ENCODE measurements around the gene SPINK9.

The SPINK9 gene

DNA sequence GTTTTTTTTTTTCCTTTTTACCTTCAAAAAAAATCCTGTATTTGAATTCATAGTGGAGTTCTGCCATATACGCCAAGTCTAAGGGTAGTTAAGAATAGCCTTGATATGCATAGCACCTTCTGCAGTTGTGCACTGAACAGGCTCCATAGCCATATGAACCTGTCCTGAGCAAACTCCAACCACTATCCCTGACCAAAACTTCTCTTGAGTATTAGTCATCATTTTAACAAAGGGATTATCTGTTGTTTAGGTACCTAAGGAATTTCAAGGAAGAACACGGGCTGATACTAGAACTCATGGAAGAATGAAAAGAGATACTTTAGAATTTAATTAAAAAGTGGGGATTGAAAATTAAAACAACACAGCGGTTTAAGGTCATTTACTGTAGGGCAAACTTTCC lies 46.5 kb downstream of the SPINK9 start:
- Histone ChIP-seq H3K4me1 (ENCODE audit: control insufficient read depth, insufficient read depth, low read length) (peaks cover 11% of the 10 kb centered on the region), H3K27ac (ENCODE audit: extremely low read depth, low read depth, low read length) (no peak overlapping the region), H3K4me3 (ENCODE audit: low read depth, low read length) (no peak overlapping the region), H3K9me3 (ENCODE audit: control insufficient read depth, insufficient read depth, low read depth, low read length) (no peaks in the 10 kb centered on the region), H3K36me3 (ENCODE audit: control insufficient read depth in 2 of 2, insufficient read depth in 1 of 2, low read length in 2 of 2) (peaks cover 0 to 10% of the 10 kb centered on the region in 2 experiments; a peak in 1 of 3 replicates)
- TF ChIP-seq ZNF174 (tag by site-specific recombination; IDR thresholded peaks at IDR 0.05) (no peak), ZNF843 (tag by site-specific recombination; IDR thresholded peaks at IDR 0.05) (no peak), ZNF585B (tag by site-specific recombination; IDR thresholded peaks at IDR 0.05) (no peak), ZNF677 (tag by site-specific recombination; IDR thresholded peaks at IDR 0.05) (no peak), KLF16 (tag by site-specific recombination; IDR thresholded peaks at IDR 0.05) (no peak), ZNF747 (tag by site-specific recombination; IDR thresholded peaks at IDR 0.05) (no peak)
- TF ChIP-seq, protein P1, sequence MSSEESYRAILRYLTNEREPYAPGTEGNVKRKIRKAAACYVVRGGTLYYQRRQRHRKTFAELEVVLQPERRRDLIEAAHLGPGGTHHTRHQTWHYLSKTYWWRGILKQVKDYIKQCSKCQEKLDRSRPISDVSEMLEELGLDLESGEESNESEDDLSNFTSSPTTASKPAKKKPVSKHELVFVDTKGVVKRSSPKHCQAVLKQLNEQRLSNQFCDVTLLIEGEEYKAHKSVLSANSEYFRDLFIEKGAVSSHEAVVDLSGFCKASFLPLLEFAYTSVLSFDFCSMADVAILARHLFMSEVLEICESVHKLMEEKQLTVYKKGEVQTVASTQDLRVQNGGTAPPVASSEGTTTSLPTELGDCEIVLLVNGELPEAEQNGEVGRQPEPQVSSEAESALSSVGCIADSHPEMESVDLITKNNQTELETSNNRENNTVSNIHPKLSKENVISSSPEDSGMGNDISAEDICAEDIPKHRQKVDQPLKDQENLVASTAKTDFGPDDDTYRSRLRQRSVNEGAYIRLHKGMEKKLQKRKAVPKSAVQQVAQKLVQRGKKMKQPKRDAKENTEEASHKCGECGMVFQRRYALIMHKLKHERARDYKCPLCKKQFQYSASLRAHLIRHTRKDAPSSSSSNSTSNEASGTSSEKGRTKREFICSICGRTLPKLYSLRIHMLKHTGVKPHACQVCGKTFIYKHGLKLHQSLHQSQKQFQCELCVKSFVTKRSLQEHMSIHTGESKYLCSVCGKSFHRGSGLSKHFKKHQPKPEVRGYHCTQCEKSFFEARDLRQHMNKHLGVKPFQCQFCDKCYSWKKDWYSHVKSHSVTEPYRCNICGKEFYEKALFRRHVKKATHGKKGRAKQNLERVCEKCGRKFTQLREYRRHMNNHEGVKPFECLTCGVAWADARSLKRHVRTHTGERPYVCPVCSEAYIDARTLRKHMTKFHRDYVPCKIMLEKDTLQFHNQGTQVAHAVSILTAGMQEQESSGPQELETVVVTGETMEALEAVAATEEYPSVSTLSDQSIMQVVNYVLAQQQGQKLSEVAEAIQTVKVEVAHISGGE (tag by site-specific recombination; conservative IDR thresholded peaks at IDR 0.05; ENCODE audit: low read depth), result no peak
- ChIA-PET POLR2A (no interaction called here), CTCF (no interaction called here)

DNA sequence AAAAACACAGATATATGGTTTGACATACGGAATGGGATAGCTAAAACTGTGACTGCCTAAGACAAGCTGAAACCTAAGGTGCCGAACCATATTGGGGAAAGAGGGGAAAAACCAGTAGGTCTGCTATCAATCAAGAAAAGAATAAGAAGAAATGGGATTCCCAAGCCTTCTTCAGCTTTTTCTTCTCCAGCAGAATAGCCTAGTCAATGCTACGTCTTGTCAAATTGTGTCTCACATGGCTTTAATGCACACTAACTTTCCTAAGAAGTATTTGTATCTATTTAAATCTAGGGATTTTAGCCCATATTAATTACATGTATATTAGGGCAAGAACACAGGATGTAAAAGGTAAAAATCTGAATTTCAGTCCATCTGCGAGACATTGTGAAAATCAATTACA lies 47.6 kb downstream of the SPINK9 start:
- ChIA-PET POLR2A (no interaction called here), CTCF (interaction anchor here (0.7 to 1.1 kb wide), 4 partner anchors 9 to 348 kb away, joined by 3 to 5 read pairs (median 4); no protein-coding TSS in a partner anchor)
- Histone ChIP-seq H3K4me3 (ENCODE audit: low read depth, low read length) (peak overlapping the region; percentile 82), H3K27ac (ENCODE audit: extremely low read depth, low read depth, low read length) (no peak overlapping the region), H3K36me3 (ENCODE audit: control insufficient read depth in 2 of 2, insufficient read depth in 1 of 2, low read length in 2 of 2) (peaks cover 0 to 15% of the 10 kb centered on the region in 2 experiments; a peak in 1 of 3 replicates), H3K4me1 (ENCODE audit: control insufficient read depth, insufficient read depth, low read length) (peaks cover 11% of the 10 kb centered on the region), H3K9me3 (ENCODE audit: control insufficient read depth, insufficient read depth, low read depth, low read length) (no peaks in the 10 kb centered on the region)
- TF ChIP-seq, protein P2, sequence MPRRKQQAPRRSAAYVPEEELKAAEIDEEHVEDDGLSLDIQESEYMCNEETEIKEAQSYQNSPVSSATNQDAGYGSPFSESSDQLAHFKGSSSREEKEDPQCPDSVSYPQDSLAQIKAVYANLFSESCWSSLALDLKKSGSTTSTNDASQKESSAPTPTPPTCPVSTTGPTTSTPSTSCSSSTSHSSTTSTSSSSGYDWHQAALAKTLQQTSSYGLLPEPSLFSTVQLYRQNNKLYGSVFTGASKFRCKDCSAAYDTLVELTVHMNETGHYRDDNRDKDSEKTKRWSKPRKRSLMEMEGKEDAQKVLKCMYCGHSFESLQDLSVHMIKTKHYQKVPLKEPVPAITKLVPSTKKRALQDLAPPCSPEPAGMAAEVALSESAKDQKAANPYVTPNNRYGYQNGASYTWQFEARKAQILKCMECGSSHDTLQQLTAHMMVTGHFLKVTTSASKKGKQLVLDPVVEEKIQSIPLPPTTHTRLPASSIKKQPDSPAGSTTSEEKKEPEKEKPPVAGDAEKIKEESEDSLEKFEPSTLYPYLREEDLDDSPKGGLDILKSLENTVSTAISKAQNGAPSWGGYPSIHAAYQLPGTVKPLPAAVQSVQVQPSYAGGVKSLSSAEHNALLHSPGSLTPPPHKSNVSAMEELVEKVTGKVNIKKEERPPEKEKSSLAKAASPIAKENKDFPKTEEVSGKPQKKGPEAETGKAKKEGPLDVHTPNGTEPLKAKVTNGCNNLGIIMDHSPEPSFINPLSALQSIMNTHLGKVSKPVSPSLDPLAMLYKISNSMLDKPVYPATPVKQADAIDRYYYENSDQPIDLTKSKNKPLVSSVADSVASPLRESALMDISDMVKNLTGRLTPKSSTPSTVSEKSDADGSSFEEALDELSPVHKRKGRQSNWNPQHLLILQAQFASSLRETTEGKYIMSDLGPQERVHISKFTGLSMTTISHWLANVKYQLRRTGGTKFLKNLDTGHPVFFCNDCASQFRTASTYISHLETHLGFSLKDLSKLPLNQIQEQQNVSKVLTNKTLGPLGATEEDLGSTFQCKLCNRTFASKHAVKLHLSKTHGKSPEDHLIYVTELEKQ (tag by site-specific recombination; IDR thresholded peaks at IDR 0.05; ENCODE audit: borderline replicate concordance), result no peak
- TF ChIP-seq, protein P3, sequence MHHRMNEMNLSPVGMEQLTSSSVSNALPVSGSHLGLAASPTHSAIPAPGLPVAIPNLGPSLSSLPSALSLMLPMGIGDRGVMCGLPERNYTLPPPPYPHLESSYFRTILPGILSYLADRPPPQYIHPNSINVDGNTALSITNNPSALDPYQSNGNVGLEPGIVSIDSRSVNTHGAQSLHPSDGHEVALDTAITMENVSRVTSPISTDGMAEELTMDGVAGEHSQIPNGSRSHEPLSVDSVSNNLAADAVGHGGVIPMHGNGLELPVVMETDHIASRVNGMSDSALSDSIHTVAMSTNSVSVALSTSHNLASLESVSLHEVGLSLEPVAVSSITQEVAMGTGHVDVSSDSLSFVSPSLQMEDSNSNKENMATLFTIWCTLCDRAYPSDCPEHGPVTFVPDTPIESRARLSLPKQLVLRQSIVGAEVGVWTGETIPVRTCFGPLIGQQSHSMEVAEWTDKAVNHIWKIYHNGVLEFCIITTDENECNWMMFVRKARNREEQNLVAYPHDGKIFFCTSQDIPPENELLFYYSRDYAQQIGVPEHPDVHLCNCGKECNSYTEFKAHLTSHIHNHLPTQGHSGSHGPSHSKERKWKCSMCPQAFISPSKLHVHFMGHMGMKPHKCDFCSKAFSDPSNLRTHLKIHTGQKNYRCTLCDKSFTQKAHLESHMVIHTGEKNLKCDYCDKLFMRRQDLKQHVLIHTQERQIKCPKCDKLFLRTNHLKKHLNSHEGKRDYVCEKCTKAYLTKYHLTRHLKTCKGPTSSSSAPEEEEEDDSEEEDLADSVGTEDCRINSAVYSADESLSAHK (tag by site-specific recombination; IDR thresholded peaks at IDR 0.05), result no peak
- TF ChIP-seq ZFP3 (tag by site-specific recombination; IDR thresholded peaks at IDR 0.05; ENCODE audit: low read depth), result no peak
- TF ChIP-seq, protein P4, sequence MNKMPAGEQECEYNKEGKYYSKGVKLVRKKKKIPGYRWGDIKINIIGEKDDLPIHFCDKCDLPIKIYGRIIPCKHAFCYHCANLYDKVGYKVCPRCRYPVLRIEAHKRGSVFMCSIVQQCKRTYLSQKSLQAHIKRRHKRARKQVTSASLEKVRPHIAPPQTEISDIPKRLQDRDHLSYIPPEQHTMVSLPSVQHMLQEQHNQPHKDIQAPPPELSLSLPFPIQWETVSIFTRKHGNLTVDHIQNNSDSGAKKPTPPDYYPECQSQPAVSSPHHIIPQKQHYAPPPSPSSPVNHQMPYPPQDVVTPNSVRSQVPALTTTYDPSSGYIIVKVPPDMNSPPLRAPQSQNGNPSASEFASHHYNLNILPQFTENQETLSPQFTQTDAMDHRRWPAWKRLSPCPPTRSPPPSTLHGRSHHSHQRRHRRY (tag by site-specific recombination; IDR thresholded peaks at IDR 0.05), result no peak
- TF ChIP-seq ZNF146 (tag by site-specific recombination; IDR thresholded peaks at IDR 0.05), result no peak
- no peak for TF ChIP-seq ZNF221 (tag by site-specific recombination; IDR thresholded peaks at IDR 0.05; ENCODE audit: borderline replicate concordance)
